ENCODE data around the gene GJA9. TPM values are rescaled to one million over a fixed set of nuclear protein-coding genes. Genes with fewer than 3 reads are reported as not detected.

The GJA9 gene
- polyA plus RNA-seq, 2 of the 4 experiments (the other 2 are of a cell fraction): not detected

DNA sequence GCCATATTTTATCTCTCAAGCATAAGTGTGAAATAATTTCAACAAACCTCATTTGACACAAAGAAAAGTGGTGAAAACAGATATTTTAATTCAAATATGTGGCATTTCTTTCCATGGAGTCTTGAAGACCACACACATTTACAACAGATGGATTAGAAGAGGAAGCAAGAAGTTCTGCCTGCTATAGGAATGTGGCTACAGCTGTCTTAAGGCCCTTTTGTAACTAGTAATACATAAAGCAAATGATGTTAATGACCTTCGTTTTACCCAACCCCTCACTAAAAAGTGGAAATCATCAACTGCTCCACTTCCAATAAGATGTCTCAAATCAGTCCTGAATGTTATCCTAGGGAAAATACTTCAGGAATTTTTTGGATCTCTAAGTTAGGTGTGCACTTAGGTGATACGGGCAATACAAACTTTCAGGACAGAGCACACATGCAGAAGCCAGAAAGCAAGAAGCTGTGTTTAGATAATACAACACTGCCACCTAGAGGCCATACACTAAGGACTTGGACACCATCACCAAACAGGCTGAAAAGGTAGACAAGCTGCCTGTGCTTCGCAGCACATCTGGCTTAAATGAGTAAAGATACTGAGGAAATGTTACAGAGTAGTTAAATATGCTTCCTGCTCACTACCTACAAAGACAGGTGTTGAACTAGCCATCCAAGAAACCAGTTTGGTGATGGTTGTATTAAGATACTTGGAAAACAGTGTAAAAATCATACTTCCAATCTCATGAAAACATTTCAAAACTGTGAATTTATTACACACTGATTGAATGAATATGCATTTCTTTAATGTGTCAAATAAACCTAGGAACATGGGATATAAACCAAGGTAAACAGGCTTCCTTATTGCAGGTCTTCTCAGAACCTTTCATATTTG lies 46.2 kb downstream of the GJA9 start:
- POLR2A ChIA-PET: no interaction called here
- H3K4me2 ChIP-seq: no peak overlapping the region
- no peak for FAIRE-seq
- no peak overlapping the region for H3K4me3 ChIP-seq
- CTCF ChIA-PET: interaction anchor here (0.6 to 3.9 kb wide), 33 partner anchors 8 to 1231 kb away, joined by 3 to 21 read pairs (median 4); partner anchors contain the start of genes INPP5B and UTP11
- H3K9me3 ChIP-seq: no peaks in the 10 kb centered on the region
- TF ChIP-seq SREBF2 (IDR thresholded peaks at IDR 0.05): no peak
- no peak for TF ChIP-seq EP300 (IDR thresholded peaks at IDR 0.05)
- TF ChIP-seq ZC3H11A (IDR thresholded peaks at IDR 0.05): no peak
- no peak for TF ChIP-seq PHF8 (IDR thresholded peaks at IDR 0.05; ENCODE audit: borderline replicate concordance, low read depth)
- TF ChIP-seq CEBPB (IDR thresholded peaks at IDR 0.05): no peak
- peak; percentile 75 to 79 for TF ChIP-seq RAD21 (conservative IDR thresholded peaks at IDR 0.05 in 1 of 2, IDR thresholded peaks at IDR 0.05 in 1 of 2)
- TF ChIP-seq NPAS2 (CRISPR knock-in tag; IDR thresholded peaks at IDR 0.05; ENCODE audit: borderline replicate concordance): no peak
- no peak for TF ChIP-seq POLR2AphosphoS2 (conservative IDR thresholded peaks at IDR 0.05; ENCODE audit: low read length)
- no peak for TF ChIP-seq CHD2 (IDR thresholded peaks at IDR 0.05; ENCODE audit: low read length, partially characterized antibody)
- TF ChIP-seq BHLHE40 (IDR thresholded peaks at IDR 0.05; ENCODE audit: low read depth, low read length): no peak
- TF ChIP-seq HDAC2 (IDR thresholded peaks at IDR 0.05): no peak
- TF ChIP-seq FOXS1 (CRISPR knock-in tag; IDR thresholded peaks at IDR 0.05): no peak
- TF ChIP-seq SMC3 (IDR thresholded peaks at IDR 0.05): peak; percentile 29; the same call in 2 of the 3 replicates
- TF ChIP-seq CHD4 (IDR thresholded peaks at IDR 0.05; ENCODE audit: borderline replicate concordance): no peak
- no peak for TF ChIP-seq BCL3 (IDR thresholded peaks at IDR 0.05)
- TF ChIP-seq, protein P1, sequence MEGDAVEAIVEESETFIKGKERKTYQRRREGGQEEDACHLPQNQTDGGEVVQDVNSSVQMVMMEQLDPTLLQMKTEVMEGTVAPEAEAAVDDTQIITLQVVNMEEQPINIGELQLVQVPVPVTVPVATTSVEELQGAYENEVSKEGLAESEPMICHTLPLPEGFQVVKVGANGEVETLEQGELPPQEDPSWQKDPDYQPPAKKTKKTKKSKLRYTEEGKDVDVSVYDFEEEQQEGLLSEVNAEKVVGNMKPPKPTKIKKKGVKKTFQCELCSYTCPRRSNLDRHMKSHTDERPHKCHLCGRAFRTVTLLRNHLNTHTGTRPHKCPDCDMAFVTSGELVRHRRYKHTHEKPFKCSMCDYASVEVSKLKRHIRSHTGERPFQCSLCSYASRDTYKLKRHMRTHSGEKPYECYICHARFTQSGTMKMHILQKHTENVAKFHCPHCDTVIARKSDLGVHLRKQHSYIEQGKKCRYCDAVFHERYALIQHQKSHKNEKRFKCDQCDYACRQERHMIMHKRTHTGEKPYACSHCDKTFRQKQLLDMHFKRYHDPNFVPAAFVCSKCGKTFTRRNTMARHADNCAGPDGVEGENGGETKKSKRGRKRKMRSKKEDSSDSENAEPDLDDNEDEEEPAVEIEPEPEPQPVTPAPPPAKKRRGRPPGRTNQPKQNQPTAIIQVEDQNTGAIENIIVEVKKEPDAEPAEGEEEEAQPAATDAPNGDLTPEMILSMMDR (IDR thresholded peaks at IDR 0.05): peak; percentile 66
- no peak for TF ChIP-seq ATOH8 (CRISPR knock-in tag; IDR thresholded peaks at IDR 0.05; ENCODE audit: low read depth)
- no peak for TF ChIP-seq NFE2L2 (conservative IDR thresholded peaks at IDR 0.05; ENCODE audit: low read length)
- TF ChIP-seq FOSB (CRISPR knock-in tag; IDR thresholded peaks at IDR 0.05): no peak
- no peaks in the 10 kb centered on the region for H3K4me1 ChIP-seq
- ATAC-seq: peak; percentile 95 to 96
- DNase-seq (ENCODE audit: low read depth in 1 of 2, low spot score in 1 of 2): peak; percentile 43 to 82
- 40% methylated on average over 3 of the region's 3 CpGs for WGBS (ENCODE audit: missing lambda C conversion rate)
- H3K27ac ChIP-seq: no peak overlapping the region

DNA sequence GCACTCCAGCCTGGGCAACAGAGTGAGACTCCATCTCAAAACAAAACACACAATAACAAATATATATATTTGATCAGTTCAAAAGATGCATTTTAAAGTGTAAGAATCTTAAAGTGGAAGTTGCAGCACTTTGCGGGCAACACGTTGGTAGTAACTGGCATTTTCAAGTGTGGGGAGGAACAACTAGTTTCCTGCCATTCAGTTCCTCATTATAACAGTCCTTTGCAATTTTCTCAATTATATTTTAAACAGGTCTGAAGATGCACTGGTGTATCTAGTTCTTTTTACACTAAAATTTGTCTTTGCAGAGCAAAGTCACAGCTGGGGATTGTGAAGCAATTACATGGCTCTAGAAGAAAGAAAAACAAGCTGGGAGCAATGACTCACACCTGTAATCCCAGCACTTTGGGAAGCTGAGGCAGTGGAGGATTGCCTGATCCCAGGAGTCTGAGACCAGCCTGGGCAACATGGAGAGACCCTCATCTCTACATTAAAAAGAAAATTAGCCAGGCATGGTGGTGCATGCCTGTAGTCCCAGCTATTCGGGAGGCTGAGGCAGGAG lies 47.1 kb downstream of the GJA9 start:
- ATAC-seq (no peak), FAIRE-seq (no peak), DNase-seq (ENCODE audit: low read depth in 1 of 2, low spot score in 1 of 2) (no peak)
- CTCF ChIA-PET: interaction anchor here (0.8 to 3.9 kb wide), 14 partner anchors 9 to 879 kb away, joined by 3 to 21 read pairs (median 4); partner anchors contain the start of gene UTP11
- H3K4me1 ChIP-seq: no peaks in the 10 kb centered on the region
- no peak overlapping the region for H3K4me3 ChIP-seq
- no peaks in the 10 kb centered on the region for H3K9me3 ChIP-seq
- no peak overlapping the region for H3K4me2 ChIP-seq
- POLR2A ChIA-PET: interaction anchor here (0.6 kb wide), 1 partner anchor 801 kb away, joined by 3 read pairs; no protein-coding TSS in a partner anchor
- WGBS (ENCODE audit: missing lambda C conversion rate): 48% methylated on average over 3 of the region's 3 CpGs
- no peak overlapping the region for H3K27ac ChIP-seq
- TF ChIP-seq CEBPB (IDR thresholded peaks at IDR 0.05) (no peak), TFCP2L1 (CRISPR knock-in tag; IDR thresholded peaks at IDR 0.05) (no peak), RNF2 (IDR thresholded peaks at IDR 0.05; ENCODE audit: borderline replicate concordance, low read depth) (no peak), RAD21 (conservative IDR thresholded peaks at IDR 0.05 in 1 of 2, IDR thresholded peaks at IDR 0.05 in 1 of 2) (no peak), FOXS1 (CRISPR knock-in tag; IDR thresholded peaks at IDR 0.05) (no peak), BCL3 (IDR thresholded peaks at IDR 0.05) (no peak), SMC3 (IDR thresholded peaks at IDR 0.05) (no peak), RCOR1 (IDR thresholded peaks at IDR 0.05; ENCODE audit: low read depth, low read length) (no peak), HDAC2 (IDR thresholded peaks at IDR 0.05) (no peak), MYC (IDR thresholded peaks at IDR 0.05; ENCODE audit: borderline replicate concordance, low read length) (no peak), FOSB (CRISPR knock-in tag; IDR thresholded peaks at IDR 0.05) (no peak)
- TF ChIP-seq, protein P2, sequence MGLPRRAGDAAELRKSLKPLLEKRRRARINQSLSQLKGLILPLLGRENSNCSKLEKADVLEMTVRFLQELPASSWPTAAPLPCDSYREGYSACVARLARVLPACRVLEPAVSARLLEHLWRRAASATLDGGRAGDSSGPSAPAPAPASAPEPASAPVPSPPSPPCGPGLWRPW (IDR thresholded peaks at IDR 0.05): no peak
- TF ChIP-seq, protein P3, sequence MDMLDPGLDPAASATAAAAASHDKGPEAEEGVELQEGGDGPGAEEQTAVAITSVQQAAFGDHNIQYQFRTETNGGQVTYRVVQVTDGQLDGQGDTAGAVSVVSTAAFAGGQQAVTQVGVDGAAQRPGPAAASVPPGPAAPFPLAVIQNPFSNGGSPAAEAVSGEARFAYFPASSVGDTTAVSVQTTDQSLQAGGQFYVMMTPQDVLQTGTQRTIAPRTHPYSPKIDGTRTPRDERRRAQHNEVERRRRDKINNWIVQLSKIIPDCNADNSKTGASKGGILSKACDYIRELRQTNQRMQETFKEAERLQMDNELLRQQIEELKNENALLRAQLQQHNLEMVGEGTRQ (IDR thresholded peaks at IDR 0.05): no peak
- TF ChIP-seq, protein P4, sequence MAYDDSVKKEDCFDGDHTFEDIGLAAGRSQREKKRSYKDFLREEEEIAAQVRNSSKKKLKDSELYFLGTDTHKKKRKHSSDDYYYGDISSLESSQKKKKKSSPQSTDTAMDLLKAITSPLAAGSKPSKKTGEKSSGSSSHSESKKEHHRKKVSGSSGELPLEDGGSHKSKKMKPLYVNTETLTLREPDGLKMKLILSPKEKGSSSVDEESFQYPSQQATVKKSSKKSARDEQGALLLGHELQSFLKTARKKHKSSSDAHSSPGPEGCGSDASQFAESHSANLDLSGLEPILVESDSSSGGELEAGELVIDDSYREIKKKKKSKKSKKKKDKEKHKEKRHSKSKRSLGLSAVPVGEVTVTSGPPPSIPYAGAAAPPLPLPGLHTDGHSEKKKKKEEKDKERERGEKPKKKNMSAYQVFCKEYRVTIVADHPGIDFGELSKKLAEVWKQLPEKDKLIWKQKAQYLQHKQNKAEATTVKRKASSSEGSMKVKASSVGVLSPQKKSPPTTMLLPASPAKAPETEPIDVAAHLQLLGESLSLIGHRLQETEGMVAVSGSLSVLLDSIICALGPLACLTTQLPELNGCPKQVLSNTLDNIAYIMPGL (CRISPR knock-in tag; IDR thresholded peaks at IDR 0.05; ENCODE audit: borderline replicate concordance): no peak

Measured in A549 (cell line).